T-helper 2 cell treated with Interferon-gamma antibody and Interleukin-4, amounts not matched to agents 100 ng/mL and 5 ng/mL, for 36 hours (primary cell): Measurements from ENCODE around the gene BBS1. TPM values are rescaled to one million over a fixed set of nuclear protein-coding genes. Genes with fewer than 3 reads are reported as not detected.

ENCODE experiments used
- intact Hi-C: fragments of 100-400 bp; cut with micrococcal nuclease; formaldehyde crosslinking; loops from one replicate; pipeline ENCODE4 v1.15.1; 2023
- total RNA-seq: library from RNA; stranded (reverse); gene quantifications from 2 replicates; pipeline ENCODE4 v1.2.3, GENCODE V29; 2022

BBS1 gene
- total RNA-seq, 1 donor from 2014 or later = 18.2 TPM

DNA sequence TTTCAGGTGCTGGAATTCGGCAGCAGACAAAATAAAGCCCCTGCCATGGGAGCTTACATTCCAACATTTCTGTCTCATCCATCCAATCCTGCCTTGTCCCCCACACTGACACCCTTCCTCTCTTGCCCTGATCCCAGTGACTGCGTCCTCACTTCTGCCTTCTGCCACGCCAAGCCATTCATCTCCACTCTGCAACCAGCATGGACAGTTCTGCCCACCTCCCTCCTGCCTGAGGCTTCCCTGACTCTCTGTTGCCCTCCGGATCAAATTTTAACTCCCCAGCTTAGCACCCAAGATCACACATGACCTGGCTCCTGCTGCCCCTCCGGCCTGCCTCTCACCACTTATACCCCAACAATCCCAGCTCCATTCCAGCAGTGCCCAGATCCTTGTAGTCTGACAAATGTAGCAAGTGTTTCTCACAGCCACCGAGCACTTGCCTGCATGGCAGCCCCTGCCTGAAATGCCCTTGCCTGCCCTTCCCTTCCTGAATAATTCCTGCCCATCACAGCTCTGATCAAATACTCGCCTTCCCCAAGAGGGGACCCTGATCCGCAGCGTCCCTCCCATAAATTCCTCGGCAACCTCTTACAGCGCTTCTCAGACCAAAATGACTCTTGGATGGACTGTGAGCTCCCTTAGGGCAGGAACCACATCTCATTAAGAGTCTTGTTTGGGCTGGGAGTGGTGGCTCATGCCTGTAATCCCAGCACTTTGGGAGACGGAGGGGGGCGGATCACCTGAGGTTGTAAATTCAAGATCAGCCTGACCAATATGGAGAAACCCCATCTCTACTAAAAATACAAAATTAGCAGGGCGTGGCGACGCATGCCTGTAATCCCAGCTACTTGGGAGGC, 38.6 kb downstream of the BBS1 start:
- intact Hi-C loops = no loop called here

- intact Hi-C loops = no loop called here
Observed at GRCh38 chr11:66549696-66550095, 39.3 kb downstream of the BBS1 start.

- intact Hi-C loops = no loop called here
Observed at GRCh38 chr11:66550887-66551286, 40.5 kb downstream of the BBS1 start.

- intact Hi-C loops = no loop called here
Observed at GRCh38 chr11:66554602-66555001, 44.2 kb downstream of the BBS1 start.

DNA sequence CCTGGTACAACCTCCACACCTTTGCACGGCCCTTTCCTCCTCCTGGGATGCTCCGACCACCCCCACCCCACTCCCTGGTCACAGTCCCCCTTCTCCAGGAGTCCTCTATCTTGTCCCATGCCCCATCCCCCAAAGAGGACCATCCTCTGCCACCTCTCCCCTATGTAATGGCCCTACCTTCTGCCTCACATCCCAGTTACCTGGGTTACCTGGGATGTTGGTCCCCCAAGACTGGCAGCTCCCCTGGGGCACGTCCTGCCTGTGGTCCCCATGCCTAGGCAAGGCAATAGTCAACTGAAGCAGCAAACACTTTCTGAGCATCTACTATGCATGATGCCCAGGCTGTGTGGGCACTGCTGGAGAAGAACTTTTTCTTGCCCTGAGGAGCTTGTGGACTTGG, 45.0 kb downstream of the BBS1 start:
- intact Hi-C loops = no loop called here

DNA sequence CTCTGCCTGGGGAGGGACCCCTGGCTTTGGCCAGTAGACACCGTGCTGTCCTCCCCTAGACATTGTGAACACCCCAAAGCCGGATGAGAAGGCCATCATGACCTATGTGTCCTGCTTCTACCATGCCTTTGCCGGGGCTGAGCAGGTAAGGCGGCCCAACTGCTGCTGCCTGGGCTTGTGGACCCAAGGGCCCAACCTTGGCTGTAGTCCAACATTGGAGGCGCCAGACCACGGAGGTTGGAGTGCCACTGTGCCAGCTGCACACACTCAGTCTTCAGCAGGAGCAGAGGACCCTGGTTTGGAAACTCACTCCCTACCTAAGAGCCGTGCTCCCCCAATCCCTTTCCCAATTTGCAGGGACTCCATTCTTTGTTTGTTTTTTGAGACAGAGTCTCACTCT, 45.7 kb downstream of the BBS1 start:
- intact Hi-C loops = no loop called here

DNA sequence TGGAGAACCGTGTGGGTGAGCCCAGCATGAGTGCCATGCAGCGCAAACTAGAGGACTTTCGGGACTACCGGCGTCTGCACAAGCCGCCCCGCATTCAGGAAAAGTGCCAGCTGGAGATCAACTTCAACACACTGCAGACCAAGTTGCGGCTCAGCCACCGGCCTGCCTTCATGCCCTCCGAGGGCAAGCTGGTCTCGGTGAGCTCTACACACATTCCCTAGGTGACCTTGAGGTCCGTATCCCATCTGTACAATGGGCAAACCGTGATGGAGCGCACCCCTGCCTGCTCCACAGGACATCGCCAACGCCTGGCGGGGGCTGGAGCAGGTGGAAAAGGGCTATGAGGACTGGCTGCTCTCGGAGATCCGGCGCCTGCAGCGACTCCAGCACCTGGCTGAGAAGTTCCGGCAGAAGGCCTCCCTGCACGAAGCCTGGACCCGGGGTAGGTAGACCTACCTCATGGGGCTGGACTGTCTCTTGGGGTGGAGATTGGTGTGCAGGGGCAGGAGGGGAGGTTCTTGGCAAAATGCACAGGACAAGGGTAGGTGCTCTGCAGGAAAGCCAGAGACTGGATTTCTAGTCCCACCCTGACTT, 47.4 kb downstream of the BBS1 start:
- intact Hi-C loops = no loop called here

DNA sequence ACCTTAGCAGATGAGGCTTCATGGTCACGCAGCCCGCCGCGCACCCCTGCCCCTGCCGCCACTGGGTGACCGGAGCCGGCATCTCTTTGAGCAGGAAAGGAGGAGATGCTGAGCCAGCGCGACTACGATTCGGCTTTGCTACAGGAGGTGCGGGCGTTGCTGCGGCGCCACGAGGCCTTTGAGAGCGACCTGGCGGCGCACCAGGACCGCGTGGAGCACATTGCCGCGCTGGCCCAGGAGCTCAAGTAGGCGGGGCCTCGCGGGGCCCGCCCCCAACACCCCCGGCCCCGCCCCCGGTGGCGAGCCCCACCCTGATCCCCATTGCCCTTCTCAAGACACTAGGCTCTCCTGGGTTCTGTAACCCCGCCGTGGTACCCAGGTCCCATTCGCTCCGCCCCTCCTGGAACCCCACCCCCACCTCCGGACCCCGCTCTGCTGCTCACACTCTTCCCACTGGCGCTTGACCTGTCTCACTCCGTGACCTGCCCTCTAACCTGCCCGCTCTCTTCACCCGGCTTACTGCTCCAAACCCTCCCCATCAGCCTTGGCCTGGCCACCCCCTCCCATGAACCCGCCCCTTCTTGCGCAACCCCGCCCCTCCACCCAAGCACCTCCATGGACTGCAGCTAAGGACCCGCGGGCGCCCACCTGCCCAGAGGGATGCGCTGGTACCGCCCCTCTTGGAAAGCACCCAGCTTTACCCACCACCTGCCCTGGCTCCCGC, 48.9 kb downstream of the BBS1 start:
- intact Hi-C loops = no loop called here

DNA sequence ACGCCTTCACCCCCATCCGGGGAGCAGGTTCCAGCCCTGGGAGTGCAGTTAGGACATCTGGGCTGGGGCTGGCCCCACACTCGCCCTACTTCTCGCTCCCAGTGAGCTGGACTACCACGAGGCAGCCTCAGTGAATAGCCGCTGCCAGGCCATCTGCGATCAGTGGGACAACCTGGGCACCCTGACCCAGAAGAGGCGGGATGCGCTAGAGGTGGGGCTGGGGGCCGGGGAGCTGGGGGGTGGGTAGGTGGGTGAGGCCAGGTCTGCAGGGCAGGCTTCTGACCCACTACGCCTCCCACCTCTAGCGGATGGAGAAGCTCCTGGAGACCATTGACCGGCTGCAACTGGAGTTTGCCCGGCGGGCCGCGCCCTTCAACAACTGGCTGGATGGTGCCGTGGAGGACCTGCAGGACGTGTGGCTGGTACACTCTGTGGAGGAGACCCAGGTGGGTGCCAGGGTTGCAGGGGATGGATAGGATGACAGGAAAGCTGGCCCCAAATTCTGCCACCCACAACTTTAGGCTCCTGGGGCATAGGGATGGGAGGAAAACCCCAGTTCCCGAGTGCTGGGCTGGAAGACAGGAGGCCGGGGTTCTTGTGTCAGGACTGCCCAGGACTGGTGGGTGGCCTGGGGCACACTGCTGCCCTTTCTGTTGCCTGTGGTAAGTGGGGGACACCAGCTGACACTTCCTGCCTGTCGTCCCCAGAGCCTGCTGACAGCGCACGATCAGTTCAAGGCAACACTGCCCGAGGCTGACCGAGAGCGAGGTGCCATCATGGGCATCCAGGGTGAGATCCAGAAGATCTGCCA, 49.6 kb downstream of the BBS1 start:
- intact Hi-C loops = no loop called here

DNA sequence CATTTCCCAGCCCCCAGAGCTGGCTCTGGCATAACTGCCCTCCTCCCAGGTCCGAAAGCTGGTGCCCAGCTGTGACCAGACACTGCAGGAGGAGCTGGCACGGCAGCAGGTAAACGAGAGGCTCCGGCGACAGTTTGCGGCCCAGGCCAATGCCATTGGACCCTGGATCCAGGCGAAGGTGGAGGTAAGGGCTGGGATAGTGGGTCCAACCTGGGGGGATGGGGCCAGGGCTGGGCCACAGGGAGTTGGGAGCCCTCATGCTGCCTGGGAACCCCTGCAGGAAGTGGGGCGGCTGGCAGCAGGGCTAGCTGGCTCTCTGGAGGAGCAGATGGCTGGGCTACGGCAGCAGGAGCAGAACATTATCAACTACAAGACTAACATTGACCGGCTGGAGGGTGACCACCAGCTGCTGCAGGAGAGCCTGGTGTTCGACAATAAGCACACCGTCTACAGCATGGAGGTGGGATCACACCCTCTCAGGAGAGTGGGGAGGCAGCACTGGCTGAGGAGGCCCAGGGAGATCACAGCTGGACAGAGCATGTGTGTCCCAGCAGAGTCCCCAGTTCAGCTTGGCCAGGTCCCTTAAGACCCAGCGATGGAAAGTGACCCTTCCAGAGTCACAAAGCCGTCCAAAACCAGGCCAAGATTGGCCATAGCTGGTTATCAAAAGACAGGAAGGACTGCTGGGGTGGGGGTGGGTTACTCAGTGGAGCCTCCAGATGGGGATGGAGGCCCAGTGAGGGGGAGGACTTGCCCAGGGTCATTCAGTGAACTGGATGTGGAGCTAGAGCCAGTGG, 50.9 kb downstream of the BBS1 start:
- intact Hi-C loops = no loop called here

- intact Hi-C loops = no loop called here
Observed at GRCh38 chr11:66561975-66562248, 51.5 kb downstream of the BBS1 start.

DNA sequence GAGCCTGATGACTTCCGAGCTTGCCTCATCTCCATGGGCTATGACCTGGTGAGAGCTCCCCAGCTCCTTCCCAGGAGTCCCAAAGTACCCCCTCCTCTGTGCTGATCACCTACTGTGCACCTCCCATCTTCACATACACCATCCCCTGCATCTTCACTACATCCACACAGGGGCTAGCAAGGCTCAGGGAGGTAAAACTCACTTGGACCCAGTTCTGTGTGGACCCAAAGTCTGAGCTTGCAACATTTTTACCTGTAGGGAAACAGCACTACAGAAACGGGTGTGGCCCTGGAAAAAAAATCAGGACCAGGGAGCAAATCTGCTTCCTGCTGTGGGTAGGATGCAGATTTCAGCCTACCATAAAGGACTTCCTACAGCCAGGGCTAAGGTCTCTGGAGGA, 51.8 kb downstream of the BBS1 start:
- intact Hi-C loops = no loop called here

DNA sequence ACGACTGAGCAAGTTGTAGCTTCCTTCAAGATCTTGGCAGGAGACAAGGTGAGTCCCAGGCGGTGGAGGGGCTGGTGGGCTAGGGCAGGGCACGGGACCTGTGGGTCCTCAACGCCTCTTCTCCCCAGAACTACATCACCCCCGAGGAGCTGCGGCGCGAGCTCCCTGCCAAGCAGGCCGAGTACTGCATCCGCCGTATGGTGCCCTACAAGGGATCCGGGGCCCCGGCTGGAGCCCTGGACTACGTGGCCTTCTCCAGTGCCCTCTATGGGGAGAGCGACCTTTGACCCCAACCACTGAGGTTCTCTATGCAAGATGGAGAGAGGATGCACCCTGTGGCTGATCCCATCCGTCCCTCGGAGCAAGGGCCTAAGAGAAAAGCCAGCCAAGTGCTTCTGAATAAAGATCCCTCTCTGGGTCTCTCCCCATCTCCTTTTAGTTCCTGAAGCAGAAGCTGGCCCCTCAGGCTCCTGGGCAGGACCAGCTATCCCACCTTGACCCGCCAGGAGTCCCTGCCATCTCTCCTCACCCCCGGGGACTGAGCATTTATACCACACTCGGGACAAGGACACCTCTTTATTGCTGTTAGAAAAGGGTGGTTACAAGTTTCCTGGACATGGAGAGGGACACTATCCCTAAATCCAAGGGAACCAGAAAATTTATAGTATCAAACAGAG, 52.6 kb downstream of the BBS1 start:
- intact Hi-C loops = no loop called here

DNA sequence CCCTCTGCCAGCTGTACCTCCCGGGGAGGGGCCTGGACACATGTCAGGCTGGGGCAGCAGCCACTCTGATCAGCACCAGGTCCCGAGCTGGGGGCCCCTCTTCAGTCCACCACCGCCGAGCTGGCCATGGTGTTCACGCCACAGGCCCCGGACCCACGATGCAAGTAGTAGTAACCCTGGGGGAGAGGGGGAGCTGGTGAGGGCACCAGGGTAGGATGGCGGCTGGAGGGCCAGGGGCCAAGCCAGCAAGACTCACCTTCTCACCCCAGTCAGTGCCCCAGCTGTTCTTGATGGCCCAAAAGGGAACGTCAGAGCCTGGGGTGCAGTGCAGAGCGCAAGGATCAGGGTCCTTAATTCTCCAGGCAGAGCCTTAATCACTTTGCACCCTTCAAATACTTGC, 53.4 kb downstream of the BBS1 start:
- intact Hi-C loops = no loop called here

GRCh38 chr11:66564538-66564937, 54.1 kb downstream of the BBS1 start:
- intact Hi-C loops = no loop called here

GRCh38 chr11:66564984-66565383, 54.5 kb downstream of the BBS1 start:
- intact Hi-C loops = no loop called here

DNA sequence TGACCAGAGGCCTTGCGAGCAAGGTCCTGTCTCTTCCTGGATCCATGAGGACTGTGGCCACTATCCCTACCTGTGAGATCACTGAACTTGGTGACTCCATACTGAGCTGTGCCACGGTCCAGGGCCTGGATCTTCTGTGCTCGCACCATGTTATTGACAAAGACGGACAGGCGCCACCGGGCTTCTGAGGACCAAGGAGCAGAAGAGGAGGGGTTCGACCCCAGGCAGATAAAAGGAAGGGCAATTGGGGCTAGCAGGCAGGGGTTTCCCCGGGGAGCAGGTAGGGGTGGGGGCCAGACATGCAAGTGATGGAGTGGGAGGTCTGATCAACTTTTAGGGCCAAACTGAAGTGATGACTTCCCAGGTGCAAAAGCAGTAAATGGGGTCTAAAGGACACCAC, 55.8 kb downstream of the BBS1 start:
- intact Hi-C loops = no loop called here

GRCh38 chr11:66567787-66568123, 57.3 kb downstream of the BBS1 start:
- intact Hi-C loops = no loop called here

- intact Hi-C loops = no loop called here
Observed at GRCh38 chr11:66568124-66568916, 57.9 kb downstream of the BBS1 start, which contains the start of gene CTSF. Gene CTSF, minus strand, starts transcription at chr11:66568606. Its CDS starts 120 bp downstream, at chr11:66568486.

DNA sequence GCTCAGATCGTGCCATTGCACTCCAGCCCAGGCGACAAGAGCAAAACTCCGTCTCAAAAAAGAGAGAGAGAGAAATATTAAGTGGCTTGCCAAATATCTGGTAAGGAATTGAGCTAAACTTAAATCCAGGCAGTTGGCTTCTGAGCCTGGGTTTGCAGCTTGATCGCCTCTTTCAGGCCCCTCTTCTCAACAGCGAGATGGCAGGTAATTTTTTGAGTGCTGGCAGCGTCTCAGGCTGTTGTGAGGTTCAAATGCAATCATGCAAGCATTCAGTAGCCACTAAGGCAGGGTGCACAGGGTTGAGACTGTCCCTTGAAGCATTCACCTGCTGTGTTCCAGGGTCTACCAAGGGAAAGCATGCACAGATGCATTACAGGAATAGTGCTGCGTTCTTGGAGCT, 58.6 kb downstream of the BBS1 start:
- intact Hi-C loops = no loop called here
